Occipital lobe (tissue), 2 donors: ENCODE data around the gene OOSP4A. TPM values are rescaled to one million over a fixed set of nuclear protein-coding genes. Genes with fewer than 3 reads are reported as not detected.
"Not testable (repeated sequence)": the region's sequence is repeated elsewhere in the genome, so short reads cannot be mapped to it uniquely, and the experiment has no call there.

Experiments
- DNase-seq: peaks from one replicate; lab custom pipeline; 2025; lab: John Stamatoyannopoulos, UW
- total RNA-seq: library from RNA; depleted of rRNA; stranded (reverse); fragments of >200 nt; gene quantifications from one replicate; pipeline ENCODE4 v1.2.3, GENCODE V29; 2014

The OOSP4A gene
- total RNA-seq, 1 donor from 2014 or later: not detected

DNA sequence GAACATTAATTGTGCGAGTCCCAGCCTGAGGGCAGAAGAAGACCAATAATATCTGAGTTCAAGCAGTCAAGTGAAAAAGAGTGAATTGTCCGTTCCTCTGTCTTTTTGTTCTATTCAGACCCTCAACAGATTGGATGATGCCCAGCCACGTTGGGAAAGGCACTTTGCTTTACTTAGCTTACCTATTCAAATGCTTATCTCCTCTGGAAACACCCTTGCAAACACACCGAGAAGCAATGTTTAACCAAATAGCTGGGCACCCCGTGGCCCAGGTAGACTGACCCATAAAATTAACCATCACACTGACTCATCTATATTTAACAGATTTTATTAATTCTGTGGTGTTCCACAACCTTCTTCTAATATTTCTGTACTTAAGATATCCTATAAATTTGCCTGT, 9.3 kb downstream of the OOSP4A start:
- DNase-seq: no peak

DNA sequence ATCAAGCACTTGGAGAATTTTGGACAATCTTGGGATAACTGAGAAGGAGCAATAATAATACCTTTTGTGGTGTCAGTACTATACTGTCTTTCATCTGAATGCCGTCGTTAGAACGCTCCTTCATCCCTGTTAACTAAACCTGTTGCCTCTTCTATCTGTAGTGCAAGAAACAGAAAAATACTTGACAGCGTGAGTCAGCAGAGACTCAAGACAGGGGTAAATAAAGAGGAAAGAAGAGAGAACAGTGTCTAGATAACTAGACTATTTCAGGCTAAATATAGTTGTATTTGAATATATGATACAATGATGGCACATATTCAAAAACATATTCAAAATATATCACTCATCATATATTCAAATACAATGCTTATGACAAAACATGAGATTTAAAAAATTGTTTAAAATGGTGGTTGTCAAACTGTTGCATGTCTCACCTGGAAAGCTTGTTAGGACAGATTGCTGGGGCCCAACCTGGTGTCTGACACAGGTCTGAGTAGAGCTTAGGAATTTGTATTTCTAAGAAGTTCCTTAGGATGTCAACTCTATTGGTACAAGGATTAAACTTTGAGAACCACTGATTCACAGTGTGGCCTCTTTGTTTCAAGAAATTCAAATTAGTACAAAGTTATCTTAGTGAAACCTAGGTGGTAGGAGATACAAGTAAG, 17.4 kb downstream of the OOSP4A start:
- DNase-seq: no peak

DNA sequence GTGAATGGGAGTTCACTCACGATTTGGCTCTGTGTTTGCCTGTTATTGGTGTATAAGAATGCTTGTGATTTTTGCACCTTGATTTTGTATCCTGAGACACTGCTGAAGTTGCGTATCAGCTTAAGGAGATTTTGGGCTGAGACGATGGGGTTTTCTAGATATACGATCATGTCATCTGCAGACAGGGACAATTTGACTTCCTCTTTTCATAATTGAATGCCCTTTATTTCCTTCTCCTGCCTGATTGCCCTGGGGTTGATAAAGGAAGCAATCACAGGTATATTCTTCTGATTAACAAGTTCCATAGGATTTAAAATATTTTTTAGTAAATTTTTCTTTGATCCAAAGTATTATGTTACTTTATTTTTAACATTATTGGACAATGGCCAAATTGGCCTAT, 18.2 kb downstream of the OOSP4A start:
- not testable (repeated sequence) for DNase-seq

DNA sequence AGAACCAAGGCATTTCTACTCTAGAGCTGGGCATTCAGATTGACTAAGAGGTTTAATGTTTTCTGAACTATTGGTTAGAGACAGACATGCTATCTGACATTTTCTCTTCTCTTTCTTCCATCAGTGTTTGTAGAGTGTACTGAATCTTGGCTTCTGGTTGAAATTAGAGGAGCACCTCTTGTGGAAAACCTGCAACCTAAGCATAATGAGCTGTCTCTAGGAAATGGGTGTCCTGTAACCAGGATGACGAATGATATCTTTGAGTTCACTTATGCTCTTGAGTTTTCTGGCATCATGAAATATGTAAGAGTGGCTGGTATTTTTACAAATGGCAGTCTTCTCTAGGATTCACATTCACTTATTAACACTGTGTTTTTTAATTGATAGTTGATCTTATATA, 19.4 kb downstream of the OOSP4A start:
- no peak for DNase-seq

DNA sequence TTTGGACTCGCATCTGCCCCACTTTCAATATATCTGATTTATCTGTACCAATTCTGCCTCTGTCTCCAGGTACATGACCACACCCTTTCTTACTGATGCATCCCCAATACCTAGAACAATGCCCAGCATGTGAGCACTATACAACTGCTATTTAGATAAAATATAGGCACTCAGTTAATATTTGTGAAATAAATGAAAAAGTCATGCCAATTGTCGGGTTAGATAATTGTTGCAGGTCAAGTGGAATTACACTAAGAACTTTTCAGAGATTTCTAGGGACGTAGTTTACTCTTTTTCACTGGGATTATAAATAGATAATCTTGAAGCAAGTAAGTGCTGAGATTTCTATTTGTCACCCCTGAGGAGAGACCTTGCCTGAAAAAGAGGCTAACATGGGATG, 20.5 kb downstream of the OOSP4A start:
- DNase-seq: no peak

DNA sequence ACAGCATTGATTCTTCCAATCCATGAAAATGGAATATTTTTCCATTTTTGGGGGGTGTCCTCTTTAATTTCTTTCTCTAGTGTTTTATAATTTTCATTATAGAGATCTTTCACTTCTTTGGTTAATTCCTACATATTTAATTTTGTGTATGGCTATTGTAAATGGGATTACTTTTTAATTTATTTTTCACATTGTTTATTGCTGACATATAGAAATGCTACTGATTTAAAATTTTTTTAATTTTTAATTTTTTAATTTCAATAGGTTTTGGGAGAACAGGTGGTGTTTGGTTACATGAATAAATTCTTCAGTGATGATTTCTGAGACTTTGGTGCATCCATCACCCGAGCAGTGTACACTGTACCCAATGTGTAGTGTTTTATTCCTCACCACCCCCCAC, 26.6 kb downstream of the OOSP4A start:
- no peak for DNase-seq

DNA sequence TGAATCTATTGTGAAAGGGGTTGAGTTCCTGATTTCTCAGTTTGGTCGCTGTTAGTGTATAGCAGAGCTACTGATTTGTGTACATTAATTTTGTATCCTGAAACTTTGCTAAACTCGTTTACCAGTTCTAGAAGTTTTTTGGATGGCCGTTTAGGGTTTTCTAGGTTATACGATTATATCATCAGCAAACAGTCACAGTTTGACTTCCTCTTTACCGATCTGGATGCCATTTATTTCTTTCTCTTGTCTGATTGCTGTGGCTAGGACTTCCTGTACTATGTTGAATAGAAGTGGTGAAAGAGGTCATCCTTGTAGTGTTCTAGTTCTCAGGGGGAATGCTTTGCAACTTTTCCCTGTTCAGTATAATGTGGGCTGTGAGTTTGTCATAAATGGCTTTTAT, 28.6 kb downstream of the OOSP4A start:
- no peak for DNase-seq

DNA sequence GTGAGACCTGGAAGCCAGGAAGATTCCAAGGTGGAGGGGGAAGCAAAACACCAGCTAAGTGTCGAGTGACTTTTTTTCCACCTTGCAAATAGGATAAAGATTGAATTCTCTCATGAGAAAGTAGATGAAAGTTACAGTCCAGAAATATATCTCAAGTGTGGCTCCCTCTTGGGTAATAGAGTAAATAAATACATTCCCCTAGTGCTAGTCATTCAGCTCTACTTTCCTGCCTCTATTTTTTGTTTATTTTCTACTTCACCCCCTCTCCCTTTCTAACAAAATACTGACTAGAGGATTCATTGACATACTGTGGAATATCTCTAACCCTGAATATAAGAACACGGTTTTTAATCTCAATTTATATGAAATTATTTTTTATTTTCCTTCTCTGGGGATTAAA, 34.0 kb downstream of the OOSP4A start:
- no peak for DNase-seq

DNA sequence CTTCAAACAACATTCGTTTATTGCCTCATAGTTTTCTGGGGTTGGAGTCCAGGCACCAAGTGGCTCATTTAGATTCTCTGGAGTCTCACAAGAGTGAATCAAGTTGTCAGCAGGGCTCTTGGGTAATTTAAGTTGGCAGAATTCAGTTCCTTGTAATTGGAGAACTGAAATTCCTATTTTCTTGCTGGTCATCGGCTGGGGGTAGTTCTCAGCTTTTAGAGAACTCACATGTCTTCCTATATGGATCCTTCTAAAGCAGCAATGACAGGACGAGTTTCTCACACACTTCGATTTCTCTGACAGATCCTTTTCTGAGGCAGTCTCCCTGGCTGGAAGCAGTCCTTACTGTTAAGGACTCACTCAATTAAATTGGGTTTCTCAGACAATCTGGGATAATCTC, 35.9 kb downstream of the OOSP4A start:
- DNase-seq: no peak

DNA sequence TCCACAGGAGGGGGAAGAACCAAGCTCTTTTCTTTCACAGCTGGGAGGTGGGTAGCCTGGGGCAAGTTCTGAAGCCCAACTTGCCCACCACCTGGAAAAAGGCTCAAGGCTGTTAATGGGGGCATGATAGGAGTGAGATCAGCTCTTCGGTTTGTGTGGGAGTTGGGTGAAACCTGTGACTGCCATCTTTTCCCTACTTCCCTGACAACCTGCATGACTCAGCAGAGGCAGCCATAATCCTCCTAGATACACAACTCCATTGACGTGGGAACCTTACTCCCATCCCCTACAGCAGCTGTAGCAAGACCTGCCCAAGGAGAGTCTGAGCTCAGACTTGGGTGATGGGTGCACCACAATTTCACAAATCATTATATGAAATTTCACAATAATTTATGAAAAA, 39.9 kb downstream of the OOSP4A start:
- no peak for DNase-seq

DNA sequence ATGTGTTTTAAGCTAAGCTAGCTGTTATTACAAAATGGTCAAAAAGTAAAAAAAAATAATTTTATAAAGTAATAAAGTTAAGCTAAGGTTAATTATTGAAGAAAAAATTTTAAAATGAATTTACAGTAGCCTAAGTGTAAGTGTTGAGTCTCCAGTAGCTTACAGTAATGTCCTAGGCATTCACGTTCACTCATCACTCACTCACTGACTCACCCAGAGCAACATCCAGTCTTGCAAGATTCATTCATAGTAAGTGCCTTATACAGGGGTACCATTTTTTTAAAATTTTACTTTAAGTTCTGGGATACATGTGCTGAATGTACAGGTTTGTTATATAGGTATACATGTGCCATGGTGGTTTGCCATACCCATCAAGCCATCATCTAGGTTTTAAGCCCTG, 41.5 kb downstream of the OOSP4A start:
- DNase-seq: no peak

DNA sequence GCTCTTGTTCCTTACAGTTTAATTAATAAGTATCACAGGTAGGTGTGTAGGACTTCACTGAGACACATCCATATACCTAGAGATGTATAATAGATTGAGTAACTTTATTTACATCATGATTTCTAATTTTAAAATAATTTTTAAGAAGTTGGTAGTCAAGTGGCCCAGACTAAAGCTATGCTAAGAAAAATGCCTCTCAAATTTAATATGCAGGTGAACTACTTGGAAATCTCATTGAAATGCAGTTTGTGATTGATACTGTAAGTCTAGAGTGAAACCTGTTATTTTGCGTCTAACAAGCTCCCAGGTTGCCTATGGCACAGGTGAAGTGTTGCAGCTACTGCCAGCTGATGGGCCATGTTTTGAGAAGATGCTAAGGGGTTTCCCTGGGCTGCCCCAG, 53.0 kb downstream of the OOSP4A start, which contains the start of gene OOSP4B:
OOSP4B (plus strand) TSS at position 301 of the 400 bp plus-strand sequence.
- no peak for DNase-seq

DNA sequence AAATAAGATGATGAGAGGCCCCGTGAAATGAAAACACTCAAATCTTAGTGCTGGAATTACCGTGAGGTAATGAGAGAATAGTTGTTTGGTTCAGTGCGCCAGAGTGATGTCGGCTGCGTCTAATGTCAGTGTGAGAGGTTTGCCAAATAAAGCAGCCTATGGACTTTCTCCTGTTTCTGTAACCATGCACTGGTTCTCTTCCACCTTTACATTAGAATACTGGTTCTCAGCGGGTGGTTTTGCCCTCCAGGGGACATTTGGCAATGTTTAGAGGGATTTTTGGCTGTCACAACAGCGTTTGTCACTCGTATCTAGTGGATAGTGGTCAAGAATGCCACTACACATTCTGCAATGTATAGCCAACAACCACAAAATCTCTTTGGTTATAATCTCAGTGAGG, 54.2 kb downstream of the OOSP4A start:
- no peak for DNase-seq

Other genes with a start within 250 kb of the OOSP4A start
- gene STX3, start 208.7 kb upstream of the OOSP4A start, total RNA-seq: 26.4 TPM
- 29.6 TPM for gene MRPL16, start 153.3 kb upstream of the OOSP4A start, total RNA-seq
- gene CBLIF, start 118.5 kb upstream of the OOSP4A start, total RNA-seq: not detected
- 1.2 TPM for gene TCN1, start 97.5 kb upstream of the OOSP4A start, total RNA-seq
- gene OOSP3, start 85.3 kb upstream of the OOSP4A start, total RNA-seq: not detected
- 1.6 TPM for gene OOSP1, start 25.6 kb upstream of the OOSP4A start, total RNA-seq
- not detected for gene OOSP4B, start 53.1 kb downstream of the OOSP4A start, total RNA-seq
- gene OOSP2, start 76.4 kb downstream of the OOSP4A start, total RNA-seq: not detected
- 0.16 TPM for gene MS4A3, start 92.6 kb downstream of the OOSP4A start, total RNA-seq
- gene MS4A2, start 124.6 kb downstream of the OOSP4A start, total RNA-seq: 0.16 TPM
- gene MS4A6A, start 219.1 kb downstream of the OOSP4A start, total RNA-seq: 3.7 TPM